Glutamatergic neuron (in vitro differentiated cells): ENCODE results near the gene DAND5. TPM values are rescaled to one million over a fixed set of nuclear protein-coding genes. Genes with fewer than 3 reads are reported as not detected.

Source experiments
- DNase-seq: peaks from one replicate; pipeline ENCODE4 v3.0.0; 2022
- H3K27ac Mint-ChIP-seq: one replicate; pipeline ENCODE4 v1.8.0; 2020; ENCODE audit warnings: mild to moderate bottlenecking, mixed read lengths, inconsistent platforms; ENCODE audit not compliant: unreplicated experiment
- H3K27me3 Mint-ChIP-seq: one replicate; pipeline ENCODE4 v1.8.0; 2020; ENCODE audit warnings: mild to moderate bottlenecking, moderate library complexity, mixed read lengths, inconsistent platforms; ENCODE audit not compliant: unreplicated experiment
- H3K36me3 Mint-ChIP-seq: one replicate; pipeline ENCODE4 v1.8.0; 2020; ENCODE audit warnings: mild to moderate bottlenecking, mixed read lengths, inconsistent platforms; ENCODE audit not compliant: unreplicated experiment
- H3K4me1 Mint-ChIP-seq: one replicate; pipeline ENCODE4 v1.8.0; 2020; ENCODE audit warnings: mild to moderate bottlenecking, low read depth, mixed read lengths, inconsistent platforms; ENCODE audit not compliant: unreplicated experiment
- H3K4me3 Mint-ChIP-seq: one replicate; pipeline ENCODE4 v1.8.0; 2020; ENCODE audit warnings: mild to moderate bottlenecking, mixed read lengths, inconsistent platforms; ENCODE audit not compliant: unreplicated experiment
- H3K9me3 Mint-ChIP-seq: one replicate; pipeline ENCODE4 v1.8.0; 2020; ENCODE audit warnings: mild to moderate bottlenecking, moderate library complexity, mixed read lengths, inconsistent platforms; ENCODE audit not compliant: unreplicated experiment
- CTCF ChIP-seq: fragments of 200-600 bp; sonication (generic); IDR thresholded peaks from one replicate; pipeline ENCODE4 v1.5.0; 2021; ENCODE audit not compliant: partially characterized antibody, unreplicated experiment
- total RNA-seq: library from RNA; stranded (reverse); fragmentation: NEBNext Ultra II Directional; extraction: Animal tissue kit (Norgen Biotek cat#: 25700); gene quantifications from one replicate; pipeline ENCODE4 v1.2.1, GENCODE V29; 2021; ENCODE audit not compliant: unreplicated experiment

DAND5 gene
- total RNA-seq, 1 donor from 2014 or later, result 0.44 TPM

GRCh38 chr19:12965017-12965811, 4.2 kb upstream of the DAND5 start:
- TF ChIP-seq CTCF, result peak; percentile 97
- Mint-ChIP-seq H3K4me3 (peak overlapping the region; percentile 85), H3K4me1 (no peaks in the 10 kb centered on the region), H3K27me3 (peaks cover 5% of the 10 kb centered on the region), H3K9me3 (peaks cover 3% of the 10 kb centered on the region), H3K36me3 (no peaks in the 10 kb centered on the region), H3K27ac (peak overlapping the region; percentile 83)
- peak; percentile 91 for DNase-seq

GRCh38 chr19:12965812-12966135, 3.6 kb upstream of the DAND5 start:
- Mint-ChIP-seq H3K27ac (peak overlapping the region; percentile 83), H3K36me3 (no peaks in the 10 kb centered on the region), H3K4me3 (peak overlapping the region; percentile 69), H3K9me3 (peaks cover 3% of the 10 kb centered on the region), H3K27me3 (peaks cover 9% of the 10 kb centered on the region), H3K4me1 (no peaks in the 10 kb centered on the region)
- no peak for DNase-seq
- TF ChIP-seq CTCF, result no peak

- H3K4me3 Mint-ChIP-seq, result no peak overlapping the region
- H3K27me3 Mint-ChIP-seq, result peaks cover 9% of the 10 kb centered on the region
- no peaks in the 10 kb centered on the region for H3K36me3 Mint-ChIP-seq
- H3K9me3 Mint-ChIP-seq, result peaks cover 2% of the 10 kb centered on the region
- H3K4me1 Mint-ChIP-seq, result no peaks in the 10 kb centered on the region
- DNase-seq, result no peak
- H3K27ac Mint-ChIP-seq, result no peak overlapping the region
- no peak for TF ChIP-seq CTCF
Measured at GRCh38 chr19:12967907-12968306, 1.5 kb upstream of the DAND5 start.

- DNase-seq, result no peak
- peak overlapping the region; percentile 59 for H3K27ac Mint-ChIP-seq
- H3K27me3 Mint-ChIP-seq, result peaks cover 11% of the 10 kb centered on the region
- H3K36me3 Mint-ChIP-seq, result no peaks in the 10 kb centered on the region
- no peak for TF ChIP-seq CTCF
- peaks cover 6% of the 10 kb centered on the region for H3K9me3 Mint-ChIP-seq
- no peak overlapping the region for H3K4me3 Mint-ChIP-seq
- H3K4me1 Mint-ChIP-seq, result peaks cover 5% of the 10 kb centered on the region
Measured at GRCh38 chr19:12970070-12970820, 869 bp downstream of the DAND5 start.

- peaks cover 7% of the 10 kb centered on the region for H3K4me1 Mint-ChIP-seq
- H3K4me3 Mint-ChIP-seq, result no peak overlapping the region
- H3K27me3 Mint-ChIP-seq, result peaks cover 12% of the 10 kb centered on the region
- no peak for DNase-seq
- peaks cover 8% of the 10 kb centered on the region for H3K9me3 Mint-ChIP-seq
- H3K27ac Mint-ChIP-seq, result no peak overlapping the region
- no peak for TF ChIP-seq CTCF
- H3K36me3 Mint-ChIP-seq, result no peaks in the 10 kb centered on the region
Measured at GRCh38 chr19:12973236-12973635, 3.9 kb downstream of the DAND5 start.
